SK-N-SH treated with all-trans-retinoic acid at 6 μM for 48 hours (cell line): ENCODE measurements around the gene SNIP1.
A peak's percentile ranks its signal among the peaks of the same experiment; 100 is the strongest.

ENCODE experiments used
- ATAC-seq: fragments of 200-7000 bp; cut with Tn5 transposase; 3 replicates; pipeline ENCODE4 v1.9.1; 2020; ENCODE audit warnings: mild to moderate bottlenecking, moderate library complexity
- ARNTL ChIP-seq: fragments of 450-650 bp; formaldehyde crosslinking; IDR thresholded peaks from 2 replicates; pipeline ENCODE4 v1.5.0; 2020; ENCODE audit warnings: low read depth, mild to moderate bottlenecking, moderate library complexity, borderline replicate concordance
- BACH2 ChIP-seq: fragments of 250-450 bp; sonication (Bioruptor Pico); IDR thresholded peaks from 2 replicates; pipeline ENCODE4 v1.9.0; 2021; ENCODE audit warnings: mild to moderate bottlenecking, borderline replicate concordance
- CSDC2 ChIP-seq: fragments of 250-450 bp; sonication (Bioruptor Pico); IDR thresholded peaks from 2 replicates; pipeline ENCODE4 v1.5.0; 2020; ENCODE audit warnings: mild to moderate bottlenecking, moderate library complexity
- ESRRG ChIP-seq: fragments of 250-450 bp; sonication (Bioruptor Pico); IDR thresholded peaks from 2 replicates; pipeline ENCODE4 v1.6.1; 2021; ENCODE audit warnings: mild to moderate bottlenecking
- GLIS3 ChIP-seq: fragments of 250-450 bp; sonication (Bioruptor Pico); IDR thresholded peaks from 2 replicates; pipeline ENCODE4 v1.5.0; 2020; ENCODE audit warnings: mild to moderate bottlenecking, moderate library complexity
- ISL1 ChIP-seq: fragments of 250-450 bp; sonication (Bioruptor Pico); IDR thresholded peaks from 2 replicates; pipeline ENCODE4 v2.1.2; 2022; ENCODE audit warnings: mild to moderate bottlenecking, moderate library complexity
- OSR1 ChIP-seq: fragments of 250-450 bp; sonication (Bioruptor Pico); IDR thresholded peaks from 2 replicates; pipeline ENCODE4 v1.8.0; 2022; ENCODE audit warnings: moderate library complexity, mild to moderate bottlenecking, inconsistent platforms
- PPARA ChIP-seq: fragments of 250-450 bp; sonication (Bioruptor Pico); IDR thresholded peaks from 2 replicates; pipeline ENCODE4 v1.5.0; 2020; ENCODE audit warnings: mild to moderate bottlenecking, borderline replicate concordance
- RARB ChIP-seq: fragments of 250-450 bp; sonication (Bioruptor Pico); IDR thresholded peaks from 2 replicates; pipeline ENCODE4 v1.8.0; 2021; ENCODE audit warnings: mild to moderate bottlenecking, moderate library complexity
- SNAI2 ChIP-seq: fragments of 250-450 bp; sonication (Bioruptor Pico); IDR thresholded peaks from 2 replicates; pipeline ENCODE4 v1.5.0; 2020; ENCODE audit warnings: mild to moderate bottlenecking, moderate library complexity
- TCF4 ChIP-seq: fragments of 250-450 bp; sonication (Bioruptor Pico); IDR thresholded peaks from 2 replicates; pipeline ENCODE4 v1.8.0; 2021; ENCODE audit warnings: mild to moderate bottlenecking, moderate library complexity, borderline replicate concordance
- TOX ChIP-seq: fragments of 250-450 bp; sonication (Bioruptor Pico); IDR thresholded peaks from 2 replicates; pipeline ENCODE4 v1.8.0; 2021; ENCODE audit warnings: mild to moderate bottlenecking, moderate library complexity, borderline replicate concordance
- ZC3H10 ChIP-seq: fragments of 250-450 bp; sonication (Bioruptor Pico); IDR thresholded peaks from 2 replicates; pipeline ENCODE4 v1.5.1; 2021; ENCODE audit warnings: mild to moderate bottlenecking, moderate library complexity
- ZFP3 ChIP-seq: fragments of 250-450 bp; sonication (Bioruptor Pico); IDR thresholded peaks from 2 replicates; pipeline ENCODE4 v1.5.0; 2020; ENCODE audit warnings: mild to moderate bottlenecking, moderate library complexity
- ZFP30 ChIP-seq: fragments of 450-650 bp; formaldehyde crosslinking; IDR thresholded peaks from 2 replicates; pipeline ENCODE4 v1.5.0; 2022; ENCODE audit warnings: mild to moderate bottlenecking, moderate library complexity
- ZNF565 ChIP-seq: fragments of 450-650 bp; formaldehyde crosslinking; conservative IDR thresholded peaks from 2 replicates; pipeline ENCODE4 v1.5.0; 2020; ENCODE audit warnings: low read depth, mild to moderate bottlenecking, moderate library complexity
- ZNF70 ChIP-seq: fragments of 450-650 bp; formaldehyde crosslinking; IDR thresholded peaks from 2 replicates; pipeline ENCODE4 v1.5.0; 2020; ENCODE audit warnings: mild to moderate bottlenecking, moderate library complexity
- ZNF8 ChIP-seq: fragments of 450-650 bp; formaldehyde crosslinking; IDR thresholded peaks from 2 replicates; pipeline ENCODE4 v1.5.0; 2020; ENCODE audit warnings: mild to moderate bottlenecking, moderate library complexity
- TF ChIP-seq, protein P1 (sequence below): fragments of 250-450 bp; sonication (Bioruptor Pico); IDR thresholded peaks from 2 replicates; pipeline ENCODE4 v1.5.1; 2021; ENCODE audit warnings: mild to moderate bottlenecking, moderate library complexity
- TF ChIP-seq, protein P2 (sequence below): fragments of 250-450 bp; sonication (Bioruptor Pico); IDR thresholded peaks from 2 replicates; pipeline ENCODE4 v1.5.0; 2020; ENCODE audit warnings: mild to moderate bottlenecking, moderate library complexity

SNIP1 gene

DNA sequence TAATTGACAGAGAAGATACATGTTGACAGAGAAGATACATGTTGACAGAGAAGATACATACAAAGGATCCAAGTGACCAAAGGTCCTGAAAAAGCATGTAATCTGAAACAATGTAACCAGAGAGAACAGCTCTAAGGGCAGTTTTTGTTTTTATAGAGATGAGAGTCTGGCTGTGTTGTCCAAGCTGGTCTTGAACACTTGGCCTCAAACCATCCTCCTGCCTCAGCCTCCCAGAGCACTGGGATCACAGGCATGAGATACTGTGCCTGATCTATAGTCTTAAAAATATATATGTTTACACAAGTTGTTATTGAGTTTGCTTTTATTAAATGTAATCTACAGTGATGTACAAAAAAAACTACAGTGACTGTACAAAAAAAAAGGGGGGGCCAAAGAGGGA lies 52.0 kb downstream of the SNIP1 start:
- no peak for TF ChIP-seq ESRRG (CRISPR knock-in tag)
- no peak for TF ChIP-seq BACH2 (CRISPR knock-in tag)
- TF ChIP-seq ARNTL (CRISPR knock-in tag): no peak
- TF ChIP-seq OSR1 (CRISPR knock-in tag): no peak
- TF ChIP-seq ZNF565 (CRISPR knock-in tag): no peak
- no peak for TF ChIP-seq ISL1
- no peak for TF ChIP-seq RARB
- TF ChIP-seq ZC3H10 (CRISPR knock-in tag): no peak
- no peak for TF ChIP-seq ZFP30
- TF ChIP-seq GLIS3: no peak
- TF ChIP-seq TOX (CRISPR knock-in tag): no peak
- no peak for TF ChIP-seq ZFP3 (CRISPR knock-in tag)
- TF ChIP-seq, protein P1, sequence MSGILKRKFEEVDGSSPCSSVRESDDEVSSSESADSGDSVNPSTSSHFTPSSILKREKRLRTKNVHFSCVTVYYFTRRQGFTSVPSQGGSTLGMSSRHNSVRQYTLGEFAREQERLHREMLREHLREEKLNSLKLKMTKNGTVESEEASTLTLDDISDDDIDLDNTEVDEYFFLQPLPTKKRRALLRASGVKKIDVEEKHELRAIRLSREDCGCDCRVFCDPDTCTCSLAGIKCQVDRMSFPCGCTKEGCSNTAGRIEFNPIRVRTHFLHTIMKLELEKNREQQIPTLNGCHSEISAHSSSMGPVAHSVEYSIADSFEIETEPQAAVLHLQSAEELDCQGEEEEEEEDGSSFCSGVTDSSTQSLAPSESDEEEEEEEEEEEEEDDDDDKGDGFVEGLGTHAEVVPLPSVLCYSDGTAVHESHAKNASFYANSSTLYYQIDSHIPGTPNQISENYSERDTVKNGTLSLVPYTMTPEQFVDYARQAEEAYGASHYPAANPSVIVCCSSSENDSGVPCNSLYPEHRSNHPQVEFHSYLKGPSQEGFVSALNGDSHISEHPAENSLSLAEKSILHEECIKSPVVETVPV (CRISPR knock-in tag): no peak
- no peak for TF ChIP-seq ZNF8
- TF ChIP-seq ZNF70 (CRISPR knock-in tag): no peak
- TF ChIP-seq, protein P2, sequence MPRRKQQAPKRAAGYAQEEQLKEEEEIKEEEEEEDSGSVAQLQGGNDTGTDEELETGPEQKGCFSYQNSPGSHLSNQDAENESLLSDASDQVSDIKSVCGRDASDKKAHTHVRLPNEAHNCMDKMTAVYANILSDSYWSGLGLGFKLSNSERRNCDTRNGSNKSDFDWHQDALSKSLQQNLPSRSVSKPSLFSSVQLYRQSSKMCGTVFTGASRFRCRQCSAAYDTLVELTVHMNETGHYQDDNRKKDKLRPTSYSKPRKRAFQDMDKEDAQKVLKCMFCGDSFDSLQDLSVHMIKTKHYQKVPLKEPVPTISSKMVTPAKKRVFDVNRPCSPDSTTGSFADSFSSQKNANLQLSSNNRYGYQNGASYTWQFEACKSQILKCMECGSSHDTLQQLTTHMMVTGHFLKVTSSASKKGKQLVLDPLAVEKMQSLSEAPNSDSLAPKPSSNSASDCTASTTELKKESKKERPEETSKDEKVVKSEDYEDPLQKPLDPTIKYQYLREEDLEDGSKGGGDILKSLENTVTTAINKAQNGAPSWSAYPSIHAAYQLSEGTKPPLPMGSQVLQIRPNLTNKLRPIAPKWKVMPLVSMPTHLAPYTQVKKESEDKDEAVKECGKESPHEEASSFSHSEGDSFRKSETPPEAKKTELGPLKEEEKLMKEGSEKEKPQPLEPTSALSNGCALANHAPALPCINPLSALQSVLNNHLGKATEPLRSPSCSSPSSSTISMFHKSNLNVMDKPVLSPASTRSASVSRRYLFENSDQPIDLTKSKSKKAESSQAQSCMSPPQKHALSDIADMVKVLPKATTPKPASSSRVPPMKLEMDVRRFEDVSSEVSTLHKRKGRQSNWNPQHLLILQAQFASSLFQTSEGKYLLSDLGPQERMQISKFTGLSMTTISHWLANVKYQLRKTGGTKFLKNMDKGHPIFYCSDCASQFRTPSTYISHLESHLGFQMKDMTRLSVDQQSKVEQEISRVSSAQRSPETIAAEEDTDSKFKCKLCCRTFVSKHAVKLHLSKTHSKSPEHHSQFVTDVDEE (CRISPR knock-in tag): no peak
- no peak for TF ChIP-seq SNAI2
- TF ChIP-seq, all 23 proteins: peak for 0
- ATAC-seq: no peak

DNA sequence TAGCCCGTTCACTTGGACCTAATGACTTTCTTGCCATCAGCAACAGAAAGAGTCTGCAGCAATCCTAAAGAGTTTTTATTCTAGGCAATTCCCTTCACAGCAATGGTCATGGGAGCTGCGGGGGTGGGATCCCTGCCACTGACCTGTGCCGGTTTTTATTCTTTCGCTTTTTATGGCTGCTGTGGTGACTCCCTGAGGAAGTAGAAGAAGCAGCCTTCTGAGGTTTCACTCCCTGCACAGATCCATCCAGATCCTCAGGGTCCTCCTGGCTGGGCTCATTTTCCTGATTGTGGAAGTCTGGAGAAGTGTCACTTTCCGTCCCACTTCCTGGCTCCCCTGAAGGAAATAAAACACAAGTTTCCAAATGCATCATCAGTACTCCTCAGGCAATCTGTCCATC lies 52.4 kb downstream of the SNIP1 start:
- TF ChIP-seq GLIS3 (no peak), SNAI2 (no peak), ISL1 (no peak), ZFP3 (CRISPR knock-in tag) (no peak), BACH2 (CRISPR knock-in tag) (no peak), ARNTL (CRISPR knock-in tag) (no peak)
- TF ChIP-seq, protein P2 (CRISPR knock-in tag): no peak
- TF ChIP-seq, all 23 proteins: peak for 0
- ATAC-seq: no peak

DNA sequence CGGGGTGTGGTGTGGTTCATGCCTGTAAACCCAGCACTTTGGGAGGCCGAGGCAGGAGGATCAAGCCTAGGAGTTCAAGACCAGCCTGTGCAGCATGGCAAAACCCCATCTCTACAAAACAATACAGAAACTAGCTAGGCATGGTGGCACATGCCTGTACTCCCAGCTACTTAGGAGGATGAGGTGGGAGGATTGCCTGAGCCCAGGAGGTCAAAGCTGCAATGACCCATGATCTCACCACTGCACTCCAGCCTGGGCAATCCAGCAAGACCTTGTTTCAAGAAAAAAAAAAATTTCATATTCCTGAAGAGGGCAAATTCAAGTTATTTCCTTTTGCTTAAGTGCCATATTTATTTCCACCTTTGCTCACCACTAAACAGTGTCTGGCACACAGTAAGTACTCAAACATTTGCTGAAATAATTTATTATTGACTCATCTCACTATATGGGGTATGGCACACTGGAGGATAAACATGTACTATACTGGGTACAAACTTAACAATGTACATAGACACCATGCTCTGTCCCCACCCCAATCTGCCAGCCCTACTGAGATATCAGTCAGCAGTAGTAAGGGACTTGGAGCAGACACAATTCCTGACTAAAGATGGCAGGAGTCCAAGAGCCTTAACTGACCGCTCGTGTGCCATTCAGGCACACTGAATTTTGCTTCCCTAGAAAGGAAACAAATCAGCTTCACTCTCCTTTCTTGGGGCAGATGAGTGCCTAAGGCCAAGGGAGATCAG lies 55.0 kb downstream of the SNIP1 start:
- peak; percentile 83 for ATAC-seq
- no peak for TF ChIP-seq GLIS3
- peak; percentile 8; the same call in 1 of the 2 replicates for TF ChIP-seq ISL1
- no peak for TF ChIP-seq ZNF565 (CRISPR knock-in tag)
- no peak for TF ChIP-seq ZNF8

DNA sequence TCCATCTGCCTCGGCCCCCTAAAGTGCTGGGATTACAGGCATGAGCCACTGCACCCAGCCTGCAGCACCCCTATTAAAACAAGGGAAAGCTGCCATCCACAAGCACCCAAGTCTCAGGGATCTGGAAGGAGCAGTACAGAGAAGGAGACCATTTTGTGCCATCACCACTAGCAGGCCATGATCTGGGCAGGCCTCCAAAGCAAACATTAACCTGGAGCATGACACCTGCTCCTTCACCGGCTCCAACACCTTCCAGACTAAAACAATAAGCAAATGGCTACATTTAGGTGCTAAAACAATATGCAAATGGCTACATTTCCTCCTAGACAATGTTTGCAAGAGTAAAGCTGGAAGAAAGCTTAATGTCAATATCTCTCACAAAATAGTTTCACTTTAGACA lies 56.3 kb downstream of the SNIP1 start:
- ATAC-seq: no peak
- TF ChIP-seq GLIS3 (no peak), ZFP3 (CRISPR knock-in tag) (no peak), ZC3H10 (CRISPR knock-in tag) (no peak), ZNF8 (no peak), TCF4 (CRISPR knock-in tag) (no peak), ARNTL (CRISPR knock-in tag) (no peak), BACH2 (CRISPR knock-in tag) (no peak), PPARA (no peak), CSDC2 (no peak), ISL1 (no peak)
- TF ChIP-seq, protein P1 (CRISPR knock-in tag): no peak
